Diencephalon (tissue), 1 donor: Measurements from ENCODE around the gene FAM120A. TPM values are rescaled to one million over a fixed set of nuclear protein-coding genes. Genes with fewer than 3 reads are reported as not detected.

Source experiments
- small RNA-seq: library from RNA; depleted of rRNA; stranded (forward); fragments of <200 nt; gene quantifications from one replicate; pipeline ENCODE3, GENCODE V24; 2014
- total RNA-seq: library from RNA; depleted of rRNA; stranded (reverse); fragments of >200 nt; gene quantifications from one replicate; pipeline ENCODE4 v1.2.3, GENCODE V29; 2014

Gene FAM120A, protein sequence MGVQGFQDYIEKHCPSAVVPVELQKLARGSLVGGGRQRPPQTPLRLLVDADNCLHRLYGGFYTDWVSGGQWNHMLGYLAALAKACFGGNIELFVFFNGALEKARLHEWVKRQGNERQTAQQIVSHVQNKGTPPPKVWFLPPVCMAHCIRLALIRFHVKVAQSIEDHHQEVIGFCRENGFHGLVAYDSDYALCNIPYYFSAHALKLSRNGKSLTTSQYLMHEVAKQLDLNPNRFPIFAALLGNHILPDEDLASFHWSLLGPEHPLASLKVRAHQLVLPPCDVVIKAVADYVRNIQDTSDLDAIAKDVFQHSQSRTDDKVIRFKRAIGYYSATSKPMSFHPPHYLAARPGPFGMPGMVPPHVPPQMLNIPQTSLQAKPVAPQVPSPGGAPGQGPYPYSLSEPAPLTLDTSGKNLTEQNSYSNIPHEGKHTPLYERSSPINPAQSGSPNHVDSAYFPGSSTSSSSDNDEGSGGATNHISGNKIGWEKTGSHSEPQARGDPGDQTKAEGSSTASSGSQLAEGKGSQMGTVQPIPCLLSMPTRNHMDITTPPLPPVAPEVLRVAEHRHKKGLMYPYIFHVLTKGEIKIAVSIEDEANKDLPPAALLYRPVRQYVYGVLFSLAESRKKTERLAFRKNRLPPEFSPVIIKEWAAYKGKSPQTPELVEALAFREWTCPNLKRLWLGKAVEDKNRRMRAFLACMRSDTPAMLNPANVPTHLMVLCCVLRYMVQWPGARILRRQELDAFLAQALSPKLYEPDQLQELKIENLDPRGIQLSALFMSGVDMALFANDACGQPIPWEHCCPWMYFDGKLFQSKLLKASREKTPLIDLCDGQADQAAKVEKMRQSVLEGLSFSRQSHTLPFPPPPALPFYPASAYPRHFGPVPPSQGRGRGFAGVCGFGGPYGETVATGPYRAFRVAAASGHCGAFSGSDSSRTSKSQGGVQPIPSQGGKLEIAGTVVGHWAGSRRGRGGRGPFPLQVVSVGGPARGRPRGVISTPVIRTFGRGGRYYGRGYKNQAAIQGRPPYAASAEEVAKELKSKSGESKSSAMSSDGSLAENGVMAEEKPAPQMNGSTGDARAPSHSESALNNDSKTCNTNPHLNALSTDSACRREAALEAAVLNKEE
- 75.0 TPM for total RNA-seq

DNA sequence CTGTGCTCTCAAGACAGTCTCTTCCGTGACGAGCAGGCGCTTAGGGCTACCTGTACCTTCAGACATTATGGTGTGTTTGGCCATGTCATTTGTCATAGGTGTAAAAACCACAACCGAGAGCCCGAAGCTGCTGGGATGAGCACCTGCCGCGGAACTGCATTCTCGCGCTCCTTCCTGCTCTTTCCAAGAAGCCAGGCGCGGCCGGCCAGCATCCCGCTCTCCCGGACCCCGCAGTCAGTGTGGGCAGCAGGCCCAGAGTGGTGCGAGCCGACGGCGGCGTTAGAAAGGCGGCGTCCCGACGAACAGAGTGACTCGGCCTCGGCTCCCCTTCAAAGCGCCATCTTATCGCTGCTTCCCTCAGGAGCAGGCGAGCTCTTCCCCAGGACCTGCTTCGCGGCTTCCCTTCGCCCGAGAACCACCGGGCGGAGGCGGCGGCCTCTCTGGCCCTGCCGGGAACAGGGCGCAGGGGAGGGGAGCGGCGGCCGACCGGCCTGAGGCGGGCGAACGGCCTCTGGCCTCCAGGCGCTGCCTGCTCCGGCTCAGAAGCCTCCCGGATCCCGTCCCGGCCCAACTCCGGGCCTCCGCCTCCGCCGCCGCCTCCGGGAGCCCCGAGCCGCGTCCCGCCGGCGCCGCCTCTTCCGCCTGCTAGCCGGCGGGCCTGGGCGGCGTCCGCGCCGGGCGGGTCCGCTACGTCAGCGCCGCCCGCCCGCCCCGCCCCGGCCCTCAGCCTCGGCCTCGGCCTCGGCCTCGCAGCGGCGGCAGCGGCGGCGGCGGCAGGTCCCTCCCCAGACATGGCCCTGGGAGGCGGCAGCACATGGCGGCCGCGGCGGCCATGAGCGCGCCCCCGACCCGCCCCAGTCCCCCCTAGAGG lies at the start of gene FAM120A:
Gene FAM120A (plus strand): TSS at position 741 of the 871 bp plus-strand sequence. CDS start 231 bp downstream, outside the sequence.

DNA sequence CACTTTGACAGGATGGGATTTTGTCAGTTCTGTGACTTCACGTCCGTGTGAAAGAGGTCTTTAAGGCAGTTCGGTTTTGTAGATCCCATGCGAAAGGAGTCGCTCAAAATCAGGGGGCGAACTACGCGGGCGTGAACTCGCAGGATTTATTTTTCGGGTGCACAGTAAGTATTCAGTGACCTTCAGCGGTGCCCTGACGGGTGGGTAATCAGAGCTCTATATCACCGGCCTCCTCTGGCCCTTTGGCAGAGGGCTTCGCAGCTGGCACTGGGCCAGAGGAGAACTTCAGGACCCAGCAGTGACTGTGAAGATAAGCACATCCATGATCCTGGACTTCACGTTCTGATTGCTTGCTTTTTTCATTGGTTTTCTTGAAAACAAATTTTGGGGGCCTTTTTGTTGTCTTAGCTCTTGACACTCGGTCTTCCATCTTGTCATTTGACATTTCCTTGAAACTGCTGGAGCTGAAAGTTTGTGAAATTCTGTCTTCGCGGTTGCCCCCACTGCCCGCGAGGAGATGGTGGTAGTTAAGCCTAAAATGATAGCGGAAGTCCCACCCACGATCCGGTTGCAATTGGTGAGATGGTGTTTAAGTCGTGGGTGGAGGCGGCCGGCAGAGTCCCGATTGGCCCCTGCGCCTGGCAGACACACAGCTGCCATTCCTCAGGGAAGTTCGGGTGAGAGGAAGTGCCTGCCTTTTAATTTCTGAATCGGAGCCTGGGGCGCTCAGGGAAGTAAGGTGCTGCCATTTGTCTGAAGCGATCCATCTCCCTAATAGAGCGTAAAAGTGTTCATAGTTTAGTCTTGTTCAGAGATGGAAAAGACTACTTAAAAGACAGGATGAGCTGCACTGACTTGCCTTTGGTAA lies 1.8 kb downstream of the FAM120A start, which contains the start of gene FAM120AOS:
Gene FAM120AOS (minus strand): TSS at position 535 of the 868 bp plus-strand sequence. CDS start 872 bp downstream, outside the sequence.

DNA sequence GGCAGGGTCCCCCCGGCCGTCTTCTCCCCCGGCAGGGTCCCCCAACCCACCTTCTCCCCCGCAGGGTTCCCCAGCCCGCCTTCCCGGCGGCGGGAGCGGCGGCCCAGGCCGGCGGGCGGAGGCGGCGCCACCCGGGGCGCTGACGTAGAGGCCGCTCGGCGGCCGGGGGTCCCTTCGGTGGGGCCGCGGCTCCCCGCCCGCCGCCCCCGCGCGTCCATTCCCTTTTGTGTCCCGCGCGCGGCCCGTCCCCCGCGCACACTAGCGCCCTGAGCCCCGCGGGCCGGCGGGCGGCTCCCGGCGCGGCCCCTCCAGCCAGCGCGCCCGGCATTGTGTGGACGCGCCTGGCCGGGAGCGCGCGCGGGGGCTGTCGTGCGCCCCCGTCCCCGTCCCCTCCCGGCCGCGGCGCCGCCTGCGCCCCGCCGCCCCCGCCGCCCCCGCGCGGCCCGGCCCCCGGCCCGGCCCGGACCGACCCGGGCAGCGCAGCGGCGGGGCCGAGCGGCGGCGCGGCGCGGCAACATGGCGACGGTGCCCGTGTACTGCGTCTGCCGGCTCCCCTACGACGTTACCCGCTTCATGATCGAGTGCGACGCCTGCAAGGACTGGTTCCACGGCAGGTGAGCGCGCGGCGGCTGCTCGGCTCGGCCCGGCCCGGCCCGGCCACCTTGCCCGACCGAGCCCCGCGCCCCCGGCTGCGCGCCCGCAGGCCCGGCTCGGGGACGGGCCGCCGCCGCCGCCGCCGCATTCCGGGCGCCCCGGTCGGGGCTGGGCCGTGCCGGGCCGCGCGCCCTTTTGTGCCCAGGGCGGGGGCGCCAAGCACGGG lies 125.0 kb downstream of the FAM120A start, which contains the start of gene PHF2:
Gene PHF2 (plus strand): TSS at position 327 of the 820 bp plus-strand sequence. CDS start 190 bp downstream, at position 517.

Small RNAs within 50 kb of the gene (small RNA-seq; reads per million reads assigned to genes)
- not detected for gene RF00019

Other genes with a start within 250 kb of the FAM120A start
- 36.7 TPM for gene FAM120AOS, start 1.9 kb downstream of the FAM120A start, total RNA-seq
- gene PHF2, start 124.9 kb downstream of the FAM120A start, total RNA-seq = 26.8 TPM